GM19023 (cell line): ENCODE measurements around the gene SLC46A2.

Source experiments
- ATAC-seq: cut with Tn5 transposase; IDR thresholded peaks from one replicate; pipeline ENCODE4 v1.9.1; 2021; ENCODE audit warnings: mild to moderate bottlenecking, moderate library complexity; ENCODE audit not compliant: unreplicated experiment

SLC46A2 gene

DNA sequence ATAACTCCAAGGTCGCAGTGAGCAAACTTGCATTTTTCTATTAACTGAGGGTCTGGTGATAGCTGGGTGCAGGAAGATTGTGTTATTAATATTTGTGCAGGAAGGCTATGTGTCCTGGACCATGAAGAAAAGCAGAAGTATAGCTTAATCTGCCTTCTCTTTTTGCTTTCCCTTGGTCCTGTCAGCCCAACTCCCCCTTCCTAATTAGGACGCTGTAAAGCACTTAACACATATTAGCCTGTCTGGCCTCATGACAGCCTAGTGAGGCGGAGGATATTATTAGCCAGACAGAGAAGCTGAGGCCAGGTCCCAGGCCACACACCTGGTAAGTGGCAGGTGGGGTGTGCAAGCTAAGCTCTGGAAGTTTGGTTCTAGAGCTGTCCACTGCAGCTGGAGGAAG lies 29.5 kb downstream of the SLC46A2 start:
- no peak for ATAC-seq

DNA sequence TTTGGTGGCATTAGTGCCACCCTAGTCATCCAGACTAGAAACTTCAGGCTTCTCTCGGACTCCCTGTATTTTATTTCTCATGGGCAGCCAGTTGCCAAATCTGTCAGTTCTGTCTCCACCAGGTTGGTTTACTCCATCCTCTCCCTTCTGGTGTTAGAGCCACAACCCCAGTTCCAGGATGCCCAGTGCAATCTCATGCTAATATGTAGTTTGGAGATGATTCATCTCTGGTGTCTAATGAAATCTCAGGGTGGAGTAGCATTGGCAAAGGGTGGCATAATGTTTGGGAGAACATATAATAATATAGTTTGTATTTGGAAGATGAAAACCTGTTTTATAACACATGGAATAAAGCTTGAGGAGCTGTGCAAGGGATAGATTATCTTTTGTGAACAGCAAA lies 30.2 kb downstream of the SLC46A2 start:
- no peak for ATAC-seq

GRCh38 chr9:112858625-112859147 lies 32.0 kb downstream of the SLC46A2 start:
- ATAC-seq, result peak; percentile 57

DNA sequence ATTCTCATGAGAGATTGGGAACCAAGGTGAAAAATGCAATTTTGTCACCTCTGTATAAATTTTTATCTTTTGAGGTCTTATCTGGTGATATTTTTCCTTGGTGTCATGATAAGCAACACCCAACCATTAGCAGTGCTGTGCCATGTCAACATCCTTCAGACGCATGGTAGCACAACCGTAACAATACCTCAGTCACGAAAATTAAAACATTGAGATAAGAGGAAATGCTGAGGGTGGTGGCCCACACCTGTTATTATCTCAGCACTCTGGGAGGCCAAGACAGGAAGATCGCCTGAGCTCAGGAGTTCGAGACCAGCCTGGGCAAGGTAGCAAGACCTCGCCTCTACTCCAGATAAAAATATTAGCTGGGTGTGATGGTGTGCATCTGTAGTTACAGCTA lies 32.7 kb downstream of the SLC46A2 start:
- ATAC-seq, result no peak

GRCh38 chr9:112856843-112857242 lies 33.8 kb downstream of the SLC46A2 start:
- ATAC-seq, result no peak

DNA sequence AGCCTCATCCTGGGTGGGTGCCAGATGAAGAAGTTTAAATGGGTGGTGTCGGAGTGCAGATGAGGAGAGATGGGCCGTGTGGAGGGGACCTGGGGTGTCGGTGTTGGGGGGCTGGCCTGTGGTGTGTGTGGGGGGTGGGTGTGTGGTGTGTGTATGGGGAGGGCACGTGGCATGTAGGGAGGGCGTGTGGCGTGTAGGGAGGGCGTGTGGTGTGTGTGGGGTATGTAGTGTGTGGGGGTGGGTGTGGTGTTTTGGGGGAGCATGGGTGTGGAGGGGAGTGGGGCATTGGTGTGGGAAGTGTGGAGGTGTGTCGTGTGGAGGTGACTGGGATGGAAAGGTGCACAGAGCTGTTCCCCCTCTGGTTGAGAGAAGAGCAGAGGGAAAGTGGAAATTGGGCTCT lies 34.5 kb downstream of the SLC46A2 start:
- no peak for ATAC-seq

GRCh38 chr9:112854657-112855056 lies 36.0 kb downstream of the SLC46A2 start:
- no peak for ATAC-seq

DNA sequence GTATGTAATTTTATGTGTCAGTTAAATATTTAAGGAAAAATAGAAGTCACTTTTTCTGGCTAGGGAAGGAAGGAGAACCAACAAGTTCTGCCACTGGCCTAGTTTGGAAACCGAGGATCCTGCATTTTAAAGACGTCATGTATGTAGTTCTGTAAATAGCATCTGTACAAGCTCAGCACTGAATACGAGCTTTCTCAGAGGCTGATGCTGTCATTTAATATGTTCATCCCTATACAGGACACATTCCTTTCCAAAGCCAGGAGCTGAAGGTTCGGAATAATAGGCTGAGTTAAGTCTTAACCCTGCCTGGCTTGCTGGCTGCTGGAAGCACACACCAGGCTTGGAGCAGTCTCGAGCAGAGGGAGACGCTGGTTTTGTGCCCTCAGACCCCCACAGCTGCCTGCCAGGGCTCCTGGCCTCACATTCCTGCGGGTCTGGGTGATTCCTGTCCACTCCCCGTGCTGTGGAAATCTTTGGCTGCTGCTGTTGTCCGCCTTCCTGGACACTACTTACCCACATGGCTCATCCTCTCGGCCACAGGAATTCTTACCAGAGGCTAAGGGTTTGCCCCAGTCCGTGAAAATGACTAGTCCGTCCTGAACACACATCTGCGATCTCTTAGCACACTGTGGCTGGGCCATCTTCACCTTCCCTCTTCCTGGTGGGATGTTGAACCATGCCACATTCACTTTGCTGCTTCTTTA lies 36.6 kb downstream of the SLC46A2 start:
- ATAC-seq, result no peak

DNA sequence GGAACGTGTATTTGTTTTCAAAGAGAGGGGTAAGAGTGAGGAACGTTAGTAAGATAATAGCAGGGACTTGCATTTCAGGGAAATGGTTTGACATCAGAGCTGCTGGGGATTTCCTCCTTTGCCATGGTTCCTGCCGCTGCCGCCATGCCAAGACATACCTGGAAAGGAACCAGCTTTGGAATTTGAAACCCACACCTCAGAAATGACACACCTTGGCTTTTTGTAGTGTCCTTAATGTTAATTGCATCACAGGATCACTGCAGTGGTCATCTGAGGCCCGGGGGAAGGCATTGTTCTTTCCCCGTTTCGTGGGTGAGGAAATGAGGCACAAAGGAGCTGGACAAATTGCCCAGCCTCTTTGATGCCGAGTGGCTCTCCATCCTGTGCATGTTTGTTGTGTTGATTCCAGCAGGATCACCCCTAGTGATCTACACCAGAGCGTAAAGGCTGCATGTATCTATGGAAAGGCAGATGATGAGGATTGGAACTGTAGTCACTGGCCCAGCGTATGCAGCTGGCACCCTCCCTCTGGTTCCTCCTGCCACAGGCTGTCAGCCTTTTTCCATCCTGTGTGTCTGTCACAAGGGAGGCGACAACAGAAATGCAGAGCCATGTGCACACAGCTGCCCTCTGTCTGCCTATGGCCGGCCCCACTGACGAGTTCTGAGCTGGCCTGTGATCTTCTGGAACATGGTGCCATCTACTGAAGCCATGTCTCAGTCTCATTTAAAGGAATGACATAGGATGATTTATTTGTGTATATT lies 37.8 kb downstream of the SLC46A2 start:
- ATAC-seq, result no peak

DNA sequence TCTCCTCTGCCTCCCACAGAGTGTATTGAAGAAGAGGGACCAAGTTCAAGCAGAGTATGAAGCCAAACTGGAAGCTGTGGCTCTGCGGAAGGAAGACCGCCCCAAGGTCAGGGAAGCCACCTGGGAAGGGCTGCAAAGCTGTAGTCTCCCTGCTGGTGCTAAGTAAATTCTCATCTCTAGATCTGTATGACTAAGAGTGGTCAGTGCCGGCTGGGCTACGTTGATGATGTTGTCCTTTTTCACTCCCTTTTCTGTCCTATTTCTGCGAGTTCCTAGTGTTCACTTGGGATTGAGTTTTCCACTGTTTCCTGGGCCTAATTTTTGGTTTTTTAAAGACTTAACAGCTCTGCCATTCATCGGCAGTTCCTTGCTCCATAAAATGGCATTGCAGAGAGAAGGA lies 39.8 kb downstream of the SLC46A2 start:
- ATAC-seq, result no peak

DNA sequence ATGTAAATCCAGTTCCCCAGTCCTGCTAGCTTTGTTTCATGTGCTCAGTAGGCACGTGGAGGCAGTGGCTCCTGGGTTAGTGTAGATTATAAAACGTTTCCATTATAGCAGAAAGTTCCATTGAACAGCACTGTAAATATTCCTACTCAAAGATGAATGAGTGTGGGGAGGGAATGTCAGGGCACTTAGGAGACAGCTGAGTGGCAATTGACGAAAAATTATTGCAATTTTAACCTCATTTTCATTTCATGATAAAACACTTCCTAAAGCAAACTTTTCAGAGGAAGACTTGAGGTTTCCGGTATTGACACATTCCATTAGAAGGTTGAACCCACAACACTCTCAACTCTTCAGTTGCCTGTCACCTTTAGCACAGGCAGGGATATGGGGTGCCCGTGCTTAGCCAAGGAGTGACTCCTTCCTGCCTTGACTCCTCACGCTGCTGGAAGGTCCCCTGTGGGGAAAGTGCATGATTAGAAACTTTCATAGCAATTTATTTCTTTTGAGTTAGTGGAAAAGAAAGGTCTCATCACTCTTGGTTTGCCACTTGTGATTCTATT lies 41.2 kb downstream of the SLC46A2 start:
- ATAC-seq, result no peak

GRCh38 chr9:112848316-112849151 lies 42.1 kb downstream of the SLC46A2 start:
- ATAC-seq, result no peak

DNA sequence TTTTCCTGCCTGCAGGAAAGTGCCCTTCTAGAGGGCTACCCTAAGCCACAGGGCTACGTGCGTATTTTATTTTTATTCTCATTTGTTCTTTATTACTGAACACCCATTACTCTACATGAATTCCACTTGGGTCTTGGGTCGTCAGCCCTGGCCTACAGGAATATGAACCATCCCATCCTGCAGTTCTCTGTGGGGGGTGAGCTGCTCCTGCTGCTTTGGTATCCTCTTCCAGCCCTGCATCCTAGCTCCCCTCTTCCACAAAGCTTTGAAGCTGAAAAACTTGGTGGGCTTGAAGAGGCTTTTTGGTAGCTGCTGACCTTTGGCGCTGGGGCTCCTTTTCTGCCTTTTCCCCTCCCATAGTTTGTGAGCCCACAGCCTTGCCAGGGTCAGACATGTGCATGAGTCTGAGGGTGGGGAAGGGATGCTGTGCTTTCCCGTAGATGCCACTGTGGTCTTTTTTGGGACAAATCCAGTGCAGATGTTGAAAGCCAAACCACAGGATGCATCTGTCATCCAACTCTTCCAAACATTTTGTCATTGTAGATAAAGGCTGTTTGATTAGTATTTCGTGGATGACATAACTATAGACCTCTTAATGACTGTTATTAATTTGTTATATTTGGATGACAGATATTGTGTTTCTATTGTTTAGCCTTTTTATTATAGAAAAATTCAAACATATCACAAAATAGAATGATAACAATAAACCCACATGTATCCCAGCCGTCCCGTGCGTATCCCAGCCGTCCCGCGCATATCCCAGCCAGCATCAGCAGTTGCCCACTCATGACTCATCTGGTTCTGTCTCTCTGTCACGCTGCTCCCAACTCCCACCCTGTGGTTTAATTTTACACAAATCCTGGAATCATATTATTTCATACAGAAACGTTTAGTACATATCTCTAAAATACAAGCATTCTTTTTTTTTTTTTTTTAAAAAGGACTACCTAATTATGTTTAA lies 43.9 kb downstream of the SLC46A2 start:
- no peak for ATAC-seq

GRCh38 chr9:112844771-112845542 lies 45.7 kb downstream of the SLC46A2 start:
- peak; percentile 65 for ATAC-seq

DNA sequence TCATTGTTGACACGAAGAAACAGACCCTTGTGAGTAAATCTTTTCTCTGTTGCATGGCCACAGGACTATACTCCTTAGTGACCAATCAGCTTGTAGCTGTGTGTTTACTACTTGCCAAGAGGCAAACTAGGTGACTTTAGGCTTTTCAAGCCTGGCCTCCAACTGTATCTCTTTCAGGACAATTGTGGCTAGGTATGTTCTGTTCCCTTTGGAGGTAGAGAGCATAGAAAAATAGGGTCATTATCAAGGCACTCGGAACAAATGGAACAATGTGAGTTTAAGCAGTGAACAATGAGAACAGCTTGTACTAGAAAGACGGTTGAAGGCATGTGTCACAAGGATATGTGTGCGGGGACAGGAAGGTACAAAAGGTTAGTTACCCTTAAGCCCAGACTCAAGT lies 48.1 kb downstream of the SLC46A2 start:
- ATAC-seq, result no peak

DNA sequence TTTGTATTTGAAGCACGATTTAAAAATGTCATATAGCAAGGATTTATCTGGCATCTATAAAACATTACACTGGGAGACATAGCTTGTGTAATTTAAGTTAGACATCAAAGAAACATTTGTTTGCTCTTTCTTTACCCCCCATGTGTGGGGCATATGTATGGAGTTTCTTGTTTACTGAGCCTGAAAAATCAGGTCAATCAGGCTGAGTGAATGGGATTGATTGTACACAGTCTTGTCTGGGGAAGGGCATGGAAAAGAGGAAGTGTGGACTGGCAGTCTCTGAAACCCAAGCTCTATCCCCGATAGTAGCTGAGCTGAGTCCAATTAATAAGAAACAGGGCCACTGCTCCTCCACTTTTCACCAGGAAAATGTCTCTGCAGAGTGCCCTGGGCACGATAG lies 49.4 kb downstream of the SLC46A2 start:
- ATAC-seq, result no peak

- ATAC-seq, result no peak
Measured at GRCh38 chr9:112839331-112839730, 51.3 kb downstream of the SLC46A2 start.

GRCh38 chr9:112838342-112838741 lies 52.3 kb downstream of the SLC46A2 start:
- no peak for ATAC-seq

DNA sequence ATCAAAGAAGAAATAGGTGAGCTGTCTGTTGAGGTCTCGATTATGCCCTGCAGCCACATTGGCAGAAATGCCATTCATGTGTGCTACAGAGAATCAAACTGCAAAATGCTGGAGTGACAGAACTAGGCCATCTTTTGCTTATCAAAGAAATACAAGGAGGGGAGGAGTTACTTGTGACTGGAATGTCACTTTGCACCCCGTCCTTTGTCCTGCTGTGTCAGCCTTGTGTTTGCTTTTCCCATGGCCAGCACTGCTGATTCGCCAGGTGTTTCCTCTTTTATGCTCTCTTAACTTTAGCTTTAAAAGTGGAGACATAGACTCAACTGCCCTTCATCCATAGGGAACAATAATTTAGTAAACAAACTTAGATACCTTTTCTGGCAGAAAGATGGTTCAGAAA lies 54.3 kb downstream of the SLC46A2 start:
- no peak for ATAC-seq
